ENCODE measurements around the gene TAF1B. TPM values are rescaled to one million over a fixed set of nuclear protein-coding genes. Genes with fewer than 3 reads are reported as not detected.

TAF1B gene
- total RNA-seq, 1 donor from 2014 or later: 14.6 TPM

DNA sequence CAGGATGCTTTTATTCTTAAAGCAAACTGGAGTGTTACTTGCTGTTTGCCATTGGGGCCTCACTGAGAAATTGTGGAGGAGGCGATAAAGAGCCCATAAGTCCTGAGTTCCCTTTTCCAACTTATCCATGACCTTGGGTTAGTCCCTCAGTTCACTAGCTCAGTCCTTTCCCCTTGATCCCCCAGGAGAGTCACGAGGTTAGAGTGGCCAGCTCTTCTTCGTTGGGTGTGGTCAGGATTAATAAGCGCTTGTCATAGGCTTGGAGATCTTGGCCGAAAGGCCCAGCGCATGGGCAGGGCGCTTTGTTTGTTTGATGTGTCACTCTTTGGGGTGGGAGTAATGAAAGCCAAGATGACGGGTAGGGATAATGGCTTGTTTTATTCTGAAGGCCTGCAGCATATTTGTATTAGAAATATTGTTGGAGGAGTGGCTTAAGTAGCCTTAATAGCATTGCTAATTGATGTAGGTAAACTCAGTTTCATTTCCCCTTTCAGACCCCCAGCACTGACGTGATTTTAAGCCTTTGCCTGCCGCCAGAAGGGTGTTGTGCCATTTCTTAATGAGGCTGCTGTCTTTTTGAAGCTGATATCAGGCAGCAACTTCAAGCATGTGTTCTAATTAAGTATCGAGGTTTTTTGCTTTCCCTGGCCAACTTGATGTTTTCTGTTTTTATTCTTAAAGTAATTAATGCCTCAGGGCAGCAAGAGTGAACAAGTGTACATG lies 123.9 kb downstream of the TAF1B start:
- no peak for DNase-seq (ENCODE audit: low read depth)
- H3K4me3 ChIP-seq (ENCODE audit: low read depth, low read length): no peak overlapping the region
- TF ChIP-seq, protein P1, sequence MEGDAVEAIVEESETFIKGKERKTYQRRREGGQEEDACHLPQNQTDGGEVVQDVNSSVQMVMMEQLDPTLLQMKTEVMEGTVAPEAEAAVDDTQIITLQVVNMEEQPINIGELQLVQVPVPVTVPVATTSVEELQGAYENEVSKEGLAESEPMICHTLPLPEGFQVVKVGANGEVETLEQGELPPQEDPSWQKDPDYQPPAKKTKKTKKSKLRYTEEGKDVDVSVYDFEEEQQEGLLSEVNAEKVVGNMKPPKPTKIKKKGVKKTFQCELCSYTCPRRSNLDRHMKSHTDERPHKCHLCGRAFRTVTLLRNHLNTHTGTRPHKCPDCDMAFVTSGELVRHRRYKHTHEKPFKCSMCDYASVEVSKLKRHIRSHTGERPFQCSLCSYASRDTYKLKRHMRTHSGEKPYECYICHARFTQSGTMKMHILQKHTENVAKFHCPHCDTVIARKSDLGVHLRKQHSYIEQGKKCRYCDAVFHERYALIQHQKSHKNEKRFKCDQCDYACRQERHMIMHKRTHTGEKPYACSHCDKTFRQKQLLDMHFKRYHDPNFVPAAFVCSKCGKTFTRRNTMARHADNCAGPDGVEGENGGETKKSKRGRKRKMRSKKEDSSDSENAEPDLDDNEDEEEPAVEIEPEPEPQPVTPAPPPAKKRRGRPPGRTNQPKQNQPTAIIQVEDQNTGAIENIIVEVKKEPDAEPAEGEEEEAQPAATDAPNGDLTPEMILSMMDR (conservative IDR thresholded peaks at IDR 0.05; ENCODE audit: low read depth, low read length): no peak

DNA sequence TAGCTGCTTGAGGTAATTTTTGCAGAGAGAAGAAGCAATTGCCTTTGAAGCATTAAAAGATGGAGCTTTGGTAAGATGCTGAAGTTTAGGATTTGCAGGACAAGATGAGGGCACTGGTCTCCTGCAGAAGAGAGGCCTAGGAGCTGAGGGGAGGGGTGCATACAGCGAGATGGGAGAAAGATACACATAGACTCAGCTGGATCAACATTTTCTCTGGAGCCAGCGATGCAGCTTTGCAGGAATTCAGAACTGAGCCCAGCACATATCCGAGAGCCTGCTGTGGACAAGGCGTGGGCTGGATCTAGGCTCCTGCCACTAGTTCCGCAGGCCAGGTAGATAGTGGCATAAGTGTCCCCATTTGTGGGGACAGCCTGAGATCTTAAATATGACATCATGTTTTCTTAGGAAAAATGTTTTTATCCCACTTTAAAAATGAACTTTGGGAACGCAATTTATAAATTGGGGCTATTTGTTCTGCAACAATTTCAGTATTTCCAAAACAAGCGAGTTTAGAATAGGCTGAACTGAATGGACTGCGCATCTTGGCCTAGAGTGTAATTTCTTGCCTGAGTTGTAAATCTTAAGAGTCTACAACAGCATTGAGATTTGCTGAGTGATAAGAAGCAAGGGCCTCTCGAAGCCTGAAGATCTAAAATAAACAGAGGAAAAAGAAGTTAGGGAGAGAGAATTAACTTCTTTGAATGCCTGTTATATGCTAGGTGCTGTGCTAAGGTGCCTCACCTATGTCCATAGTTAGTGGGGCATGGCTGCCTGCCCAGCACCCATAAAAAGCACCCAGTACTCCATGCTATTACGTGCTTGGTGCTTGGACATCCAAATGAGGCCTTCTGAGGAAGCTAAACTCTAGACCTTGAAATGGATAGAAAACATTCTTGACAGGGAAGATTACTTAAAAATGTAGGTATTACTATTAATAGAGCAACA lies 125.6 kb downstream of the TAF1B start:
- TF ChIP-seq, protein P1 (conservative IDR thresholded peaks at IDR 0.05; ENCODE audit: low read depth, low read length): no peak
- DNase-seq (ENCODE audit: low read depth): no peak
- no peak overlapping the region for H3K4me3 ChIP-seq (ENCODE audit: low read depth, low read length)

DNA sequence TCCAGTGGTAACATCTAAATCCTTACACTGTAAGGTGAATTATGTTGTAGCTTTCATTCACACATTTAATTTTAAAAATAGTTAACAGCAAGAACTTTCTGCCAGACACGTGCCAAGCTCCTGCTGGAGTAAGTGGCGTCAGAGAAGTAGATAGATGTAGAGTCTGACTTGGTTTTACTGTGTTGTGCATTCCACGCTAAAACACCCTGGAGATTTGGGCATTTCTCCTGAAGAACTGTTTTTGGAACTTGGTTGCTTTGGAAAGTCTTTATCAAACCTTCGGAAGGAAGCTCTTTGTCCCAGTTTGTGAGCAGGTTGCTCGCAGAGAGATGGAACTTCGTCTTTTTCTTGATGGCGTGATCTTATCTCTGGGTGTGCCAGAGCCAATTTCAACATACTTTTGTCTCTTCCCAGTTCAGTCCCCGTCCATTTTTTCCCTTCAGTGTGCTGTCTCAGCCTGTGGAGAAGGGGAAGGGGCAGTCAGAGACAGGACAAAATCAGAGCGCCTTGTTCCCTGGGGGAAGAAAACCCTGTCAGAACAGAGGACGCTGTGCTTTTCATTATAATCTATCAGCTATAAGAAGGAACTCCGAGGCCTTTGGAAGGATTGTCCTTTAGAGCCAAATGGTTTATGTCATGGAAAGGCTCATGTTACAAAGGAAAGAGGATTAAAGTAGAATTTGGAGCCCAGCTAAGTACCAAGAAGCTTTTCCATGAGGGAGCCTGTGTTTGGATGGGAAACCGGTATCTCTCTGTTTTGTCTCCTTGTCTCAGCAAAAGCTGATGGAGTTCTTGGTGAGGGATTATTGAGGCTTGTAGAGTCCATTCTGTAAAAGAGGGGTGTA lies 127.1 kb downstream of the TAF1B start:
- H3K4me3 ChIP-seq (ENCODE audit: low read depth, low read length): no peak overlapping the region
- TF ChIP-seq, protein P1 (conservative IDR thresholded peaks at IDR 0.05; ENCODE audit: low read depth, low read length): no peak
- DNase-seq (ENCODE audit: low read depth): no peak

DNA sequence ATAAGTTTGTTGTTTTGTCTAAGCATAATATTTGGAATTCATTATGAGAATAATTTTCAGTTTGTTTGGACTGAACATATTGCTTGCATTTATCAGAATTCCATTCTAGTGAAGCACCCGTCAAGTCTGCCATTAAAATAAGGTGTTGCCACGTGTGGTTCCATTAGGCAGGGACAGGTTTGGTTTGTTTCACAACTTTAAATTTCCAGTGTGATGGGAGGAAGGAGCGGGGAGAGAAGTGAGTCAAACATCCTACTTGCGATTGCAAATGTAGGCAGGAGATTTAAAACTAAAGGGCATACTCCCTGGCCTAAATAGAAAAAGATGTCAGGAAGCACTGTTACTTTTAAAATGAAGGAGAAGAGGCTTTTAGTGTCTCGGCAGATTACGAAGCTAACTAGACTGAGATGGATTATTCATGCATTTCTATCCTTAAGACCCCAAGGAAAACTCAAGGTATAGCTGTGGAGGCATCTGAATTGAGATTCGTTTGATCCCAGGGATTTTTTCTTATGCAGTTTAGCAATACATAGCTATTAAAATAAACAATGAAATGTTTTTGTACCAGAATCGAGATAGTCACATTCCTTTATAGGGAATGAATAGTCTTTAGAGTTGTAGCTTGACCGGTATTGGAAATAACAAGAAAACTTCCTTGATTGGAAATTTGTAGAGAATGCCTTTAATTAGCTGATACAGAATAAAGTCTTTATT lies 128.0 kb downstream of the TAF1B start:
- H3K4me3 ChIP-seq (ENCODE audit: low read depth, low read length): no peak overlapping the region
- no peak for DNase-seq (ENCODE audit: low read depth)
- TF ChIP-seq, protein P1 (conservative IDR thresholded peaks at IDR 0.05; ENCODE audit: low read depth, low read length): no peak

DNA sequence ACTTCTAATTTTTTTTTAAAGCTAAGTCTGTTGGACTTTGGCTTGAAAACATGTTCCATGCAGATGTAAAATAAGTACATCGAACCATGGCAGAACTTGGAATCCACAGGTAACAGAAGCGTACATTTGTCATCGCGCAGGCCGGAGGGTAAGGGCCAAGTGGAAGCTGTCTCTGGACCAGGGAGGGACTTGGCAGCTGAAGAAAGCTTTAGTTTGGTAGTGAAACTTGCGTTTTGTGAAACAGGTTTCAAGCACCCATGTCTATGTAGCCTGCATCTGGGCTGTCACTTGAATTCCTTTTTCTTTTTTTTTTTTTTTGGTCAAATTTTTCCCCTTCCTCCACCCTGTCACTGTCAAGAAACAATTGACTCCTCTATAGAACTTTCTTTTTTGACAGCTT lies 128.6 kb downstream of the TAF1B start:
- no peak for DNase-seq (ENCODE audit: low read depth)
- TF ChIP-seq, protein P1 (conservative IDR thresholded peaks at IDR 0.05; ENCODE audit: low read depth, low read length): no peak
- H3K4me3 ChIP-seq (ENCODE audit: low read depth, low read length): no peak overlapping the region

Data from epithelial cell of proximal tubule (primary cell).